Stimulated activated CD8-positive, alpha-beta memory T cell treated with anti-CD3 and anti-CD28 coated beads, Interleukin-2, amount 100 ng/mL, for 1 hour (primary cell): Measurements from ENCODE around the gene CCT7.
"Not testable (repeated sequence)": the region's sequence is repeated elsewhere in the genome, so short reads cannot be mapped to it uniquely, and the experiment has no call there.

Experiments
- DNase-seq, 2 donors: peaks; one replicate each; pipeline ENCODE4 v3.0.0-alpha.2; 2020; ENCODE audit warnings: low read depth in 2 of 2

Gene CCT7

DNA sequence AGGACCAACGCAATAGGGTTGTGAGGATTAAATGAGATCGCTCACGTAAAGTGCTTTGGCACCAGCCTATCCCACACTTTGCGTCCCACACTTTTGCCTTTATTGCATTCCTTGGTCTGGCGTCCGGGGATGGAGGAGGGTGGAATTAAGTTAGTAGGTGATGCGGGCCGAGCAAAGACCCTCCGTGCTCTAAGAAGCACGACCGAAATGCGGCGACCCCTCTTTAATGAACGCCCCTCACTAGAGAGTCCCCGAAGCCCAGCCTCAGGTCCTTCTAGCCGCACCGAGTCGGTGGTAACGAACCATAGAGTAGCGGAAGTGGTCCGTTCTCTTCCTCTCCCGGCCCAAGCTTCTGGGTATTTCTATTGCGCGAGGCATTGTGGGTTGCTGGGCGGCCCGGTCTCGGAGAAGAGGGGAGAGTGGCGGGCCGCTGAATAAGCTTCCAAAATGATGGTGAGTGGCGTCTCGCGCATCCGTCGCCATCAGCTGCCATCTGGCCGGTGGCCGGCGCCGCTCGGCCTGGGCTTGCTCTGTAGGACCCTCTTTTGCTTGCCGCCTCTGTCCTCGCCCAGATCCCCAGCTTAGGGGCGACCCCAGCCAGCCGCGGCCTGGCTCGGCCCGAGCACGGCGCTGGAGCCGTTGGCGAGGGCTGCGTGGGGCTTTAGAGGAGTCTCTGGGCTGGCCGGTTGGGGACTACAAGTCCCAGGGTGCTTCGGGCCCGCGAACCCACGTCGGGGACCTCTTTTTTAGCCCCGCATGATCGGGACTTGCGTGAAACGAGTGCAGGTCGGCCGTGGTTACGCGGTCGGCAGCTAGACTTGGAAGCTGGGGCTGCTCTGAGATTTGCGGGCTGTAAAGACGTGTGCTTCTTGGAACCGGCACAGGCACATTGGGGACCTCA, at the start of gene CCT7:
Gene CCT7 (plus strand): TSS at position 377 of the 901 bp plus-strand sequence. CDS start 71 bp downstream, at position 448.
- DNase-seq = peak; percentile 71 to 73

DNA sequence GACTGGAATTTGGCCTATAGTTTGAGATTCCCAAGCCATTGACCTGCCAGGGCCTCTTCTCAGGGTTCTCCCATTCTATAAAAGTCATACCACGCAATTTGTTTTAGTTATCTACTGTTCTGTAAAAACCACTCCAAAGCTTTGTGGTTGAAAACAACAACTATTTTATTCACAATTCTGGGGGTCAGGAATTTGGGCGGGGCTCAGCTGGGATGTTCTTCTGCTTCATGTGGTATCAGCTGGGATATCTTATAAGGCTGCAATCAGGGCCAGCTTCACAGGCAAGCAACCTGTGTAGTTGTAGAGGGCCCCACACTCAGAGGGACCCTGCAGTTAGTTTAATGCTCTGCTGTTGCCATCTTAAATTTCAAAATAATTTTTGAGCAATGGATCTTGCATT, 48.1 kb upstream of the CCT7 start:
- no peak for DNase-seq

DNA sequence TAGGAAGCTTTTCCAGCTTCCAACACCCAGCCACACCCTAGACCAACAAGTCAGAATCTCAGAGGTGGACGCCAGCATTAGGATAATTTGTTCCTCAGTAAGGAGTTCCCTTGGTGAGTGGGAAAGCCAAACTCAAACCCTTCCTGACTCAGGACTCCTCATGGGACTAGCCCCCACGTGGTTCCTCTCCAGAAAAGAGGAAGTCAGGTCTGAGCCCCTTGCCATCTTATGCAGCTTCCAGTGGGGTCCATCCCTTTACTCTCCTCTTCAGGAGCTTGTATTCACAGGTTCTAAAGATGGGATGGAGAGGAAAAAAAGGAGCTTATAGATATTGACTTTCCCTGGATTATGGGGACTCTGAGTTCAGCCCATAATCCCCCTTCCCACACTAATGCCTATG, 46.6 kb upstream of the CCT7 start:
- DNase-seq = no peak

- no peak for DNase-seq
These were observed 36.5 kb upstream of the CCT7 start for GRCh38 chr2:73197579-73197978.

DNA sequence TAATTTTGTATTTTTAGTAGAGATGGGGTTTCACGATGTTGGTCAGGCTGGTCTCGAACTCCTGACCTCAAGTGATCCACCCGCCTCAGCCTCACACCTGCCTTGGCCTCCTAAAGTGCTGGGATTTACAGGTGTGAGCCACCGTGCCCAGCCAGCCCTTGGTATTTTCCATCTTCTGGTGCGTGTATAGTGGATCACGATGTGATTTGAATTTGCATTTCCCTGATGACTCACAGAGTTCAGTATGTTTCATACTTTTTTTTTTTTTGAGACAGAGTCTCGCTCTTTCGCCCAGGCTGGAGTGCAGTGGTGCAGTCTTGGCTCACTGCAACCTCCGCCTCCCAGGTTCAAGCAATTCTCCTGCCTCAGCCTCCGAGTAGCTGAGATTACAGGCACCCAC, 33.8 kb upstream of the CCT7 start:
- not testable (repeated sequence) for DNase-seq

- DNase-seq = no peak
These were observed 31.7 kb upstream of the CCT7 start, which contains the start of gene NOTO for GRCh38 chr2:73202156-73203054. NOTO (plus strand) TSS chr2:73202574; CDS start chr2:73202667, 93 bp downstream.

DNA sequence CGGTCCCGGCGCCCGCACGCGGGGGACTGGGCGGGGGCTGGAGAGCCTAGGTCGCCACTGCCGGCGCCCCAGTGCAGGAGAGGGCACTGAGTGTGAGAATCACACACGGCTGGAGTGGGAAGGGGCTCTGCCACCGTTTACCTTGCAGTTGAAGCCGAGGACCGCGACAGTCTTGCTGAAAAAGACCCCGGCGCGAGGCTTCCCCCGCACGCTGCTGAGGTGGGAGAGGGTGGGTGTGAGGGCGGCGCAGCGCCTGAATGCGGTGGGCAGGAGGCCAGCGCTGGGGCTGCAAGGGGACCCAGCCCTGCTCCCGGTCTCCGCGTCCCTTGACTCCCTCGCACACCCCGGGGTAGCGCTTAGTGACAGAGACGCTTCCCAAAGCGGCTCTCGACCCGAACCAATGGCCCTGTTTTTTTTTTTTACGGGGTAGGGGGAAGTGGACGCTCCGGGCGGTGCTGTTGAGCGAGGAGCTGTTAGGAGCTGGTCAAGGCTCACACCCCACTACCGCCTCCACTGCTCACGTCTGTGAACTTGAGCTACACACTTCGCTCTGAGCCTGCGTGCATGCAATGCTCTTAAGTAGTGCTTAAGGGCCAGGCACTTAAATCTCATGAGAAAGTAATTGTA, 30.9 kb upstream of the CCT7 start:
- no peak for DNase-seq

DNA sequence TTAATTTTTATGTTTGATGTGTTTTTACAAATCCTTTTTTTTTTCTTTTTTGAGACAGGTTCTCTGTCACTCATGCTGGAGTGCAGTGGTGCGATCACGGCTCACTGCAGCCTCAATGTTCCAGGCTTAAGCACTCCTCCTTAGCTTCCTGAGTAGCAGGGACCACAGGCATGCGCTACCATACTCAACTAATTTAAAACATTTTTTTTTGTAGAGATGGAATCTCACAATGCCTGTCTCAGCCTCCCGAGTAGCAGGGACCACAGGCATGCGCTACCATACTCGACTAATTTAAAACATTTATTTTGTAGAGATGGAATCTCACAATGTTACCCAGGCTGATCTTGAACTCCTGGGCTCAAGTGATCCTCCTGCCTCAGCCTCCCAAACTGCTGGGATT, 28.5 kb upstream of the CCT7 start:
- no peak for DNase-seq

GRCh38 chr2:73208258-73208657, 25.9 kb upstream of the CCT7 start:
- no peak for DNase-seq

- no peak for DNase-seq
These were observed 24.1 kb upstream of the CCT7 start for GRCh38 chr2:73210019-73210418.

GRCh38 chr2:73210696-73211095, 23.4 kb upstream of the CCT7 start:
- no peak for DNase-seq

DNA sequence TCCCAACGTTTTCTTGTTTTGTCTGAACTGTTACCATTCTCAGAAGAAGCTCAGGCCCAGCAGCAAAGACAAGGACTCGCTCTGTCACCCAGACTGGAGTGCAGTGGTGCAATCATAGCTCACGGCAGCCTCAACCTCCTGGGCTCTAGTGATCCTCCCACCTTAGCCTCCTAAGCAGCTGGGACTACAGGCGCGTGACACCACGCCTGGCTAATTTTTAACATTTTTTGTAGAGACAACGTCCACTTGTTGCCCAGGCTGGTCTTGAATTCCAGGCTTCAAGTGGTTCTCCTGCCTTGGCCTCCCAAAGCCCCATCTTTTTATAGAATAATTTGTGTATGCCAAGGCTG, 22.0 kb upstream of the CCT7 start:
- no peak for DNase-seq

GRCh38 chr2:73212448-73213176, 21.5 kb upstream of the CCT7 start:
- peak; percentile 38 to 54 for DNase-seq

GRCh38 chr2:73214120-73215035, 19.7 kb upstream of the CCT7 start, which contains the start of gene SMYD5:
SMYD5 (plus strand) TSS chr2:73214245; CDS start chr2:73214267, 22 bp downstream.
- peak; percentile 83 to 84 for DNase-seq

- DNase-seq = no peak
These were observed 18.9 kb upstream of the CCT7 start for GRCh38 chr2:73215254-73215653.

- DNase-seq = no peak
These were observed 16.9 kb upstream of the CCT7 start for GRCh38 chr2:73217160-73217559.

DNA sequence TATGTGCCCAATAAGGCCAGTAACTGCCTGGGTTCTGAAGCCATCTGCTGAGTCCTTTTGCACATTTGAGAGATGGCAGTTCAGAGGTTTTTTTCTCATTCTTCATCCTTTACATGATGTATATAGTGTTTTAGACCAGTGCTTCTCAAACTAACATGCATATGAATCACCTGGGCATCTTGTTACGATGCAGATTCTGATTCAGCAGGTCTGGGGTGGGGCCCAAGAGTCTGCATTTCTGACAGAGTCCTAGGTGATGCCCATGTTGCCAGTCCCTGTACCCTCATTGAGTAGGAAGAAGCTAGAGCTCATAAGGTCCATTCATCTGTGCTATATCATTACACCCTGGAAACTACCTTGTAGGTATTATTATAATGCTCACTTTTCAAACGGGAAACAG, 16.3 kb upstream of the CCT7 start:
- DNase-seq = no peak

DNA sequence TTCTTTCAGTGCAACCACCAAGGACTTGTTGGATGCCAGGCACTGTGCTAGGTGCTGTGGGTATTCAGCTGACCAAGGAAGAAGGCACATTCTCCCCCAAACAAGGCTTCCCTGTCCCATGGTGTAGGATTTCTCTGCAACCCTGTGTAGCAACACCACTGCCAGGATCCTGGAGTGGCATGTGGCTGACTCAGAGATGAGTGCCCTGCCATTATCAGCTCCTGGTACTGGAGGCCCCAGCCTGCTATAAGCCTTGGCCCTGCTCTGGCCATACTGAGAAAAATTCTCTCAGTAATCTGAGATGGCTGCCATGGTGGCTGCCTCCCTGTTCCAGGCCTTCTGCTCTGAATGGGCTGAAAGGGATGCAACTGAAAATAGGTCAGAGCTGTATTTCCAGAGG, 15.8 kb upstream of the CCT7 start:
- DNase-seq = no peak

- DNase-seq = no peak
These were observed 10.3 kb upstream of the CCT7 start for GRCh38 chr2:73223821-73224220.
